ENCODE results near the gene ART1.
A peak's percentile ranks its signal among the peaks of the same experiment; 100 is the strongest.
"Not testable (repeated sequence)": the region's sequence is repeated elsewhere in the genome, so short reads cannot be mapped to it uniquely, and the experiment has no call there.

ART1 gene, protein sequence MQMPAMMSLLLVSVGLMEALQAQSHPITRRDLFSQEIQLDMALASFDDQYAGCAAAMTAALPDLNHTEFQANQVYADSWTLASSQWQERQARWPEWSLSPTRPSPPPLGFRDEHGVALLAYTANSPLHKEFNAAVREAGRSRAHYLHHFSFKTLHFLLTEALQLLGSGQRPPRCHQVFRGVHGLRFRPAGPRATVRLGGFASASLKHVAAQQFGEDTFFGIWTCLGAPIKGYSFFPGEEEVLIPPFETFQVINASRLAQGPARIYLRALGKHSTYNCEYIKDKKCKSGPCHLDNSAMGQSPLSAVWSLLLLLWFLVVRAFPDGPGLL

DNA sequence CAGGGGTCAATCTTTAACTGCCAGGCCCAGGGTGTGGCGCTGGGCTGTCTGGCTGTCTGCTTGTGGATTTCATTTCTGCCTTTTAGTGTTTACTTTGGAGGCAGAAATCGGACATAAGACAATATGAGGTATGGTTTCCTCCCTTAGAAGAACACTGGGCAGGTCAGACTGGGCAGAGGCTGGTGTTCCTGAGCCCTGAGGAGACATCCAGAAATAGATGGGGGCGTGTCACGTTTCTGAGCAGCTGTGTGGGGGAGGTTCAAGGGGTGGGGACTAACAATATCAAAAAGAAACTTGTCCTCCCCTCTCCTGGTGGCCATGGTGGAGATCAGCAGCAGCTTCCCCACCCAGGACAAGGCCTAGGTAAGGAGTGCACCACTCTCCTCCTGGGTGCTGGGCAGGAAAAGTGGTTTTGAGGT, at the start of gene ART1:
ART1 (plus strand) TSS at position 312 of the 419 bp plus-strand sequence. CDS start 14,086 bp downstream, outside the sequence.
- no peak for DNase-seq

DNA sequence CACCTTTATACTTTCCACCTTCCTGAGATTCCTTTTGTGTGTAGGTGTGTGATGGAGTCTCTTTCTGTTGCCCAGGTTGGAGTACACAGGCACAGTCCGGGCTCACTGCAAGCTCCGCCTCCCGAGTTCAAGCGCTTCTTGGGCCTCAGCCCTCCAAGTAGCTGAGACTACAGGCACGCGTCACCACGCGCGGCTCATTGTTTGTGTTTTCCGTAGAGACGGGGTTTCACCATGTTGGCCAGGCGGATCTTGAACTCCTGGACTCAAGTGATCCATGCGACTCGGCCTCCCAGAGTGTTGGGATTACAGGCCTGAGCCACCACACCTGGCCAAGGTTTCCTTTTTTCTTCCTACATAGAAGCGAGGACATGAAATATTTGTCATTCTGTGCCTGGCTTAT, 47.2 kb upstream of the ART1 start:
- DNase-seq = not testable (repeated sequence)

DNA sequence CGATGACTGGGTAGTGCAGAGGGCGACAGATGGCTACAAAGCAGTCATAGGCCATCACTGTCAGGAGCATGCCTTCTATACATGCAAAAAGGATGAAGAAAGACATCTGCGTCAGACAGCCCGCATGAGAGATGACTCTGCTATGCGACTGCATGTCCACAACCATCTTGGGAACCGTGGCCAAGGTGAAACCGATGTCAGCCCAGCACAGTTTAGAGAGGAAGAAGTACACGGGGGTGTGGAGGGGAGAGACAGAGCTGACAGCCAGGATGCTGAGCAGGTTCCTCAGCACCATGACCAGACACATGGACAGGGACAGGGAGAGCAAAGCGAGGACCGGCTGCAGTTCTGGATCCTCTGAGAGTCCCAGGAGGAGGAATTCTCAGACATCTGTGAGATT, 44.7 kb upstream of the ART1 start:
- not testable (repeated sequence) for DNase-seq

DNA sequence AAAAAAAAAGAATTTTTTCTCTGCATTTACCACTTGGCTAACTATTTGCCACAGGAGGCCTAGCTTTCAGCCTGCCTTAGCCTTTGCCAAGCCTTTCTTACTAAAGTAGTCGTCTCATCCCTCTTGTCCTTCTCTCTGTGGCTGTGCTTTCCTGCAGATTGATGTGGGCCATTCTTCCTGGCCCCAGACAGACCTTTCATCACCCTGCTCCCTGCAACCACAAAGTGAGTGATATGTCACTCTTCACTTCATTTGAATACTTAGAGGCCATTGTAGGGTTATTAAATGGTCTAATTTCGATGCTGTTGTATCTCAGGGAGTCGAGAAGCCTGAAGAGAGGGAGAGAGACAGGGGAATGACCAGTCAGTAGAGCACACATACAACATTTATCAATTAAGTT, 40.8 kb upstream of the ART1 start:
- no peak for DNase-seq

DNA sequence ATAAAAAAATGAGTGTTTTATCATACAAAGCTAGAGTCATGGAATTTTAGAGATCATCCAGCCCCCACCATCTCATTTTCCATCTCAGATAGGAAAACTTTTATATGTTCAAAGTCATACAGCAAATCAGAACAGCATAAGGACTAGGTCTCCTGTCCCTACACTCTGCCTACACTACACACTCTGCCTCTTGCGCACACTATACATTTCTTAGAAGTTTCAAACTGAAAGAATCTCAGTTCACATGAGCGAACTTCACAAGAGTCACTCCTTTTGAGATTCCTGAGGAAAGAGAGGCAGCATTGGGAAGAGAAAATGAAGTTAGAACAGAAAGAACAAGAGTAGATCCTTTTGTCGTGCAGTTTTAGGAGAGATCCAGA, 39.7 kb upstream of the ART1 start:
- DNase-seq = no peak

DNA sequence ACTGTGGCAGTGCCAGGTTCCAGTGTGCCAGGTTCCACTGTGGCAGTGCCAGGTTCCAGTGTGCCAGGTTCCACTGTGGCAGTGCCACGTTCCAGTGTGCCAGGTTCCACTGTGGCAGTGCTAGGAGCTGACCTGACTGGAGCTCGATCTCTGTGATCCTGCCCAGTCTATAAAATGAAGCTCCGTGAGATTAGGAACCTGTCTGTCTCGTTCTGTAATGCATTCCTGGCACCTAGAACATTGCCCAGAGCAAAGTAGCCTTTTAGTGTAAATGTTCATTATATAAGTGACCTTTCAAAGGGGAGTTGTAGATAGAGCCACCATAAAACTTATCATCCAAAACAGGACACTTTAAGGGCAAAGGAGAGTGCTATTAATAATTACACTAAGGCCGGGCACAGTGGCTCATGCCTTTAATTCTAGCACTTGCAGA, 39.1 kb upstream of the ART1 start:
- DNase-seq = no peak

DNA sequence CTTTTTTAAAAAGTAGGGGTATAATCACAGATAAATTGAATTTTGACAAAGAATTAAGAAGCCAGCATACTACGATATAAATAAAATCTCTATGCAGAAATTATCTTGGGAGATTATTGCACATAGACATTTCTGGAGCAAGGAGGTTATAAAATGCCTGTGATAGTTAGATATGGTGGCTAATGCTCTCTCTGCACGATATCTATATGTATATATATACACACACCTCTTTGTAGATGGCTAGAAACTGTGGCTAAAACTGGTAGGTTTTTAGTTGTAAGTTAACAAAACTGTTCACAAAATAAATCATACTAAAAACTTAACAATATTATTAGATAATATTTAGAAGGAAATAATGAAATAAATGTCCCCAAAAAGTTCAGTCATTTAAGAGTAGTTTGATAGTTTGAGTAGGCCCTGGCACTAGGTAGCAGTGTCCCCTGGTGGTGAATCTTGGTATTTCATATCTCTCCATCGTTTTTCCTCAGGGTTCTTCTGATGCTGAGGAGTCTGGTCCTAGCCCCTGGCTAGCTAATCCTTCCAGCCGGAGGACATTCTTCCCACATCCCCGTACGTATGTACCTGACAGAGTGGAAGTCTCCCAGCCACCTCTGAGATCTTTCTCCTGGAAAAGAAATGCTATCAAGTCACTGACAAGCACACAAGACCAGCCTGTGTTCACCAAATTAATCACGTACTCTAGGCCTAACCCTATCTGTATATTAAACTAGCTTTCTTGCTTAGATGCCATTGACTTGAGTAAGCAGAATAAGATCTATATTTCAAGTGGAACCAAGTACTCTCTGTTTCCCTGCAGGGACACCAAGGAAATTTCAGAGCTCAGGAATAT, 35.3 kb upstream of the ART1 start:
- peak; percentile 16 for DNase-seq

DNA sequence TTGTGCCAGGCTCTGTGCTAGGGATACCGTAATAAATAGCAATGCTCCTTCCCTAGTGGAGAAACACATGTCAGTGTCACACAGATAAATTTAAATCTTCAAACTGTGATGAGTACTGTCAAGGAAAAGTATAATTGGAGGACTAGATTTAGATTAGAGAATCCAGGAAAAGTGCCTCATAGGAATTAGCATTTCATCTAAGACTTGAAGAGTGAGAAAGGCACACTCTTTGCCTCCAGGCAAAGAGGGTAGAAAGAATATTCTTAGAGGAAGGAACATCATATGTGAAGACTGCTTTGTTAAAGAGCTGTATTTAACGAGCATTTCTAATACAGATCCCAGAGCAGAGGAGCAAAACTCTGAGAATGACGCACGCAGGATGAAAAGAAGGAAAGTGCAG, 34.1 kb upstream of the ART1 start:
- no peak for DNase-seq

DNA sequence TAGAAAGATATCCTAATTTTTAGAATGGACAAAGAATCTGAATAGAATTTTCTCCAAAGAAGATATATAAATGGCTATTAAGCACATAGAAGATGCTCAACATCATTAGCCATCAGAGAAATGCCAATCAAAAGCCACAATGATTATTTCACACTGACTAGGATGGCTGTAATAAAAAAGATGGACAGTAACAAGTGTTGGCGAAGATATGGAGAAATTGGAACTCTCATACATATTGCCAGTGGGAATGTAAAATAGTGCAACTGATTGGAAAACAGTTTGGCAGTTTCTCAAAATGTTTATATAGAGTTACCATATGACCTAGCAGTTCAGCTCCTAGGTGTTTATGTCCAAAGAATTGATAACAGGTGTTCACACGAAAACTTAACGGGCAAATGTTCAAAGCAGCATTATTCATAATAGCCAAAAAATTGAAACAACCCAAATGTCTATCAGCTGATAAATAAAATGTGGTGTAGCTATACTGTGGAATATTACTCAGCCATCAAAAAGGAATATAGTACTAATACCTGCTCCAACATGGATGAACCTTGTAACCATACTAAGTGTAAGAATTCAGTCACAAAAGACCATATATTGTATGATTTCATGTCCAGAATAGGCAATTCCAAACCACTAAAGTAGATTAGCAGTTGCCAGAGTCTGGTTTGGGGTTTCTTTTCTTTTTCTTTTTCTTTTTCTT, 32.8 kb upstream of the ART1 start:
- DNase-seq = no peak

DNA sequence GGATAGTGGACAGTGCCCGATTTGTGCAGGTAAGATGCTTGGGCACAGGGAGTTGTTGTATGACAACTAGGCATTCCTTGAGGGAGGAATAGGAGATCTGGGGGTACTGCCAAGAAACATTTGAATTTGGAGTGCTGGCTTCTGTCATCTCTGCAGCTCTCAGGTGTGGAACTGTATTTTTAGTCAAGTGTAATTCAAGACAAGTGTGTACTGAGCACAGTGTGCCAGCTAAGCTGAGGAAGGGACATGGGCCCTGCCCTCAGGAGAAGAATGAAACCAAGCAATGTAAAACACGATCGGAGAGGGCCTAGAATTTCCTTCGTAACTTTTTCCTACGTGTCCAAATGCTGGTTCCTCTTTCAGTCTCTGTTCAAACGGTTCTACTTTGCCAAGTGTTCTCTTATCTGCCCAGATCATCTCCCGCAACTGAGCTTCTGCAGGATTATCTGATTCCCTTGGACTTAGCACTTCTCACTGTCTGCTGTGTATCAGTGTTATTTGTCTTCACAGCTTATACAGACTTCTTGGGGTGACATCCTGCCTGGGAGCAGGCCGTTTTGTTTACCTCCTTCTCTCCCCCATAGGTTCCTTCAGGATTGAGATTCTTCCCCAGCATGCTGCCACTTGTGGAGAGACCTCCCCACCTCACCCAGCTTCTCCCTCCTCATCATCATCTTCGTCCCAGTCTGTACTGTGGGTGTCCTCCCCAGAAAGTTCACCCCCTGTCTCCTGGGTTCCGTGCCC, 30.8 kb upstream of the ART1 start:
- no peak for DNase-seq

DNA sequence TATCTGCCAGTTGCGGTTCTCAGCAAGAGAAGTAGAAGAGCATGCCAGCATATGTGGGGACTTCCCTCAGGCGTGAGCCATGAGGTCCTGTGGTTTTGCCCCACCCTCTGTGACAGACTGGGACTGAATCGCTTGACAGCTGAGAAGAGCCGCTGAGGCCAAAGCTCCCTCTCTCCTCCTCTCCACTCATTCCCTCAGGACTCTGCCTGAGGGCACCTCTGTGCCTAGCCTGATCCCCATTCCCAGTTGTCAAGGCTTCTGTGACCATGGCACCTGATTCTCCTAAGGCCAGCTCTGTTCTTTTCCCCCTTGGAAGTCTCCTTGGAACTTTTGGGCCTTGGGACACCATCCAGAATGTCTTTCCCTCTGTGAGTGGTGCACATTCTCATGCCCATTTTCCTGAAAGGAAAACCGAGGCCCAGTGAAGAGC, 30.2 kb upstream of the ART1 start:
- DNase-seq = no peak

DNA sequence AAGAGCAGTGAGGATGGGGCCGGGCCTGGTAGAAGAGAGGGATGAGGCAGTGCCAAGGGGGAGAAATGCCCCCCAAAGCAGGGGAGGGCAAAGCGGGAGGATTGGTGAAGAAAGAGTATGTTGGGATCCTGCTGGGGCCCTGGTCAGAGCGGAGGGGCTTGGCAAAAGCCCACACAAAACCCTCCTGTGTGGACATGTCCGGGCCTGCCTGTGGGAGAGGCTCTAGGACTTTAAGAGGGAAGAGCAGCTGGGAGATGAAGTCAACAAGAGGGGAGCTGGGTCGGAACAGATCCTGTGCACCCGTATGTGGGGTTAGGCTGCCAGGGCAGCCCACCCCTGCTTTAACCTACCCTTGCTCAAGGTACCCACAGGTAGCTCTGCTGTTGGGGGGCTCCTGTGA, 28.9 kb upstream of the ART1 start:
- DNase-seq = no peak

DNA sequence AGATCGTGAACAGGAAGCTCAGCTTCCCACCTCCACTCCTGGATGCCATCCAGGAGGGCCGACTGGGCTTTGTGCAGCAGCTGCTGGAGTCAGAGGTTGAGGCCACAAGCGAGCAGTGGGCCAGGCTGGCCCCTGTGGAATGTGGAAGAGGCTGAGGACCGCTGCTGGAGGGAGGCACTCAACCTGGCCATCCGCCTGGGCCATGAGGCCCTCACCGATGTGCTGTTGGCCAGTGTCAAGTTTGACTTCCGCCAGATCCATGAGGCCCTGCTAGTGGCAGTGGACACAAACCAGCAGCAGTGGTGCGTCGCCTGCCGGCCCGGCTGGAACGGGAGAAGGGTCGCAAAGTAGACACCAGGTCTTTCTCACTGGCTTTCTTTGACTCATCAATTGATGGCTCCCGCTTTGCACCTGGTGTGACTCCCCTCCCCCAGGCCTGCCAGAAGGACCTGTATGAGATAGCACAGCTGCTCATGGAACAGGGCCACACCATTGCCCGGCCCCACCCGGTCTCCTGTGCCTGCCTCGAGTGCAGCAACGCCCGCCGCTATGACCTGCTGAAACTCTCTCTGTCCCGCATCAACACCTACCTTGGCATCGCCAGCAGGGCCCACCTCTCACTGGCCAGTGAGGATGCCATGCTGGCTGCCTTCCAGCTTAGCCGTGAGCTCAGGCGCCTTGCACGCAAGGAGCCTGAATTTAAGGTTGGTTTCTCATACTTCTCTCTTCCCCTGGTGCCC, 28.0 kb upstream of the ART1 start:
- DNase-seq = no peak

DNA sequence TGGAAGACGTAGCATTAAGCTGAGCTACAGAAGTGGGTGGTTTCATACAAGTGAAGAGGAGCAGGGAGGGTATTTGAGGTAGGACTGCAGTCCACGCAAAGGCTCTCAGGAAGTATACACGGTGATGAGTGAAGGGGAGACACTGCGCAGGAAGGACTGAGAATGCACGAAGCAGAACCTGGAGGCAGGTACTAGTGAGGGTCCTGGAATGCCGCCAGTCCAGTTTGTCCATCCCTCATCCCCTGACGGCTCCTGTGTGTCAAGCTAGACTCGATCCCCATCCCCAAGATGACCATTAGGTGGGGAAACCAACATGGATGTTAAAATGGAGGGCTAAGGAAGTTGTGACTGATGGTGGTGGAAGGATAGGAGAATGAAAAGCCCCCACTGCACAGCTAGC, 26.9 kb upstream of the ART1 start:
- no peak for DNase-seq

DNA sequence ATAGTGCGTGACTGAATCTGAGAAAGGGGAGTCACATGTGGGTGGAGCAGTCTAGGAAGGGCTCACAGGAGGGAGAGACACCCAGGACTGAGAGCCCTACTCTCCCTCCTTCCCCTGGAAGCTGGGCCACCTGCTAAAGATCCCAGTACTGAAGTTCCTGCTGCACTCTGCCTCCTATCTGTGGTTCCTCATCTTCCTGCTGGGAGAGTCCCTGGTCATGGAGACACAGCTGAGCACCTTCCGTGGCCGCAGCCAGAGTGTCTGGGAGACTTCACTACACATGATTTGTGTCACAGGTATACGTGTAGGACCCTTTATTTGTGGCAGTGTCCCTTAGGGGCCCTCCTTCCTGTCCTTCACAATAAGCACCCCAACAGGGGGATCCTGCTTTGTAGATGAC, 22.4 kb upstream of the ART1 start:
- no peak for DNase-seq

DNA sequence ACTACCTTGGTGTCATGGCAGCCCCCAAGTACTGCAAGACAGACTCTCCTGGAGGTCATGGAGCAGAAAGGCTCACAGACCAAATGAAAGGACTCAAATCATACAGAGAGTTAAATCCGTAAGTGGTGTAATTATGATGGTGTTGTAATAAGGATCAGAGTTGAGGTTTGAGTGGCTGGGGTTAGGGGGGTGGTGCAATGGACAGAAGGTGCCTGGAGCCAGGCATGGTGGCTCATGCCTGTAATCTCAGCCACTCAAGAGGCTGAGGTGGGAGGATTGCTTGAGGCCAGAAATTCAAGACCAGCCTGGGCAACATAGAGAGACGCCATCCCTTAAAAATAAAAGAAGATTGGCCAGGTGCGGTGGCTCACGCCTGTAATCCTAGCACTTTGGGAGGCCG, 21.8 kb upstream of the ART1 start:
- no peak for DNase-seq

DNA sequence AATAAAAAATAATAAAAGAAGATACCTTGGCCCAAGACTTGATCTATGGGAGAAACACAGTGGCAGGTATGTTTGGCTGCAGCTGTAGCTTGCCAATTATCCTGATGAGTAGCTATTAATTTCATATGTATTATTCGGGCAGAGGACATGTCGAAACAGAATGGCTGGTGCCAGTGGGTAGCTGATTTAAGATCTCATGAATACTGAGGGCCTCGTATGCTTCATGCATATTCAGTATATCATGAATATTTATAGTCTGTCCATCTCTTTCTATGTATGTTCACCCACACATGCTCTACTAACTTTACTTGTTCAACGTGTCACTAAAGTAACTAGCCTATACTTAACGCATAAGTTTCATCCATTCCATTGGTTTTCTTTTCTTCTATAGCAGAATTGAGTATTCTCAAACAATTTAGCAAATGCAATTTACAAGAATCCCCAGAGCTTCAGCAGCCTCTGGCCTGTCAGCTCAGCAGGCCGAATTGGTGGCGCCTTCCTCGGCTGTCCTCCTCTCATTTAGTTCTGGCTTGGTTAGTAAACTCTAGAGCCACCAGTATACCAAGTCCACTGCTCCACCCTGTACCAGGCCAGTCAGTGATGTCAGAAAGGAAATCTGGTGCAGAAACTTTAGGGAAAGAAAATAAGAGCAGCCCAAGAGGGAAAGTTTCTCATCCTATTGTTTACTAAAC, 21.0 kb upstream of the ART1 start:
- DNase-seq = no peak

DNA sequence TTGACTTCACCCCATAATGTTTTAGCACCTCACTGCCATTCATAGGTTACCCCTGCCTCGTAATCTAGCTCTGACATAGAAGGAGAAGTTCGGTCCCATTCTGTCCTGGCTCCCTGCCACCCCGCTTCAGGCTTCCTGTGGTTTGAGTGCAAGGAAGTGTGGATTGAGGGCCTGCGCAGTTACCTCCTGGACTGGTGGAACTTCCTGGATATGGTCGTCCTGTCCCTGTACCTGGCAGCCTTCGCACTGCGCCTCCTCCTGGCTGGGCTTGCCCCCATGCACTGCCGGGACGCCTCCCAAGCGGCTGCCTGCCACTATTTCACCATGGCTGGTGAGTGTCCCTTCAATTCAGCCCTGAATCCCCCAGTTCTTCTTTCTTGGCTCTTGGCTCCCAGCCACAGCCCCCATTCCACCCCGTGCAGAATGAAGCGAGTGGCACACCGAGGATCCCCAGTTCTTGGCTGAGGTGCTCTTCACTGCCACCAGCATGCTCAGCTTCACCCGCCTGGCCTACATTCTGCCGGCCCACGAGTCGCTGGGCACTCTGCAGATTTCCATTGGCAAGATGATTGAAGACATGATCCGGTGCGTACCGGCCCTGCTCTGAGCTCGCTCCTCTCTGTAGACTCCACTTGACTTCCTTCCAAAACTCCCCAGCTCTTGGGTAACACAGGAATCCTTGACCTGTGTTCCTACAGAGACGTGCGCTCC, 18.5 kb upstream of the ART1 start:
- DNase-seq = no peak

DNA sequence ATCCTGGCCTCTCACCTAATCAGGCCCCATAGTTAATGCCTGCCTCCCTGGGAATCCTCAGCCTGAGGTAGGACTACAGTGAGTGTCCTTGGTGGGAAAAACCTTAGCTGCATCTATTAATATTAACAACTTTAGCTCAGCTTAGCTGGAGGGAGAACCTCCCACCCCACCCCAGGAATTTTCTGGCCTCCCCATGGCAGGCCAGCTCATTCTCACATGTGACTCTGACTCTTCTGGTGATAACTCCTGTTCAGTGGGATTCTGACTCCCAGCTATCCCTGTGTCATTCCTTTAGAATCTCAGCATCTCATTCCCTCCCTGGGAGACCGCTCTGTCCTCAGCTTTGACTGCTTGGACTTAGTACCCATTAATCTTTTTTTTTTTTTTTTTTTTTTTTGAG, 17.6 kb upstream of the ART1 start:
- no peak for DNase-seq

DNA sequence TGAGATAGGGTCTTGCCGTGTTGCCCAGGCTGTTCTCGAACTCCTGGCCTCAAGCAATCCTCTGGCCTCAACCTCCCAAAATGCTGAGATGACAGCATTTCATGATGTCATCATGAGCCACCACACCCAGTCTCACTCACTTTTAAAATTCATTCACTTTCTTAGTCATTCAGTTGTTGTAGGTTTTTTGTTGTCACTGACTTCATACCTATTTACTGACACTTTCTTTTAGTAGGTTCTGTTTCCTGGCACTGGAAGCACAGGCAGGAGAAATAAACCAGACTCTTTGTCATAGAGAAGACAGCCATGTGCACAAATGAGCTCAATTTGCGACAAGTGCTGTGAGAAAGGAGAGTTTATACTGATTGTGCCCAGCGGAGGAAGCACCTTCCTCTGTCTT, 13.6 kb upstream of the ART1 start:
- no peak for DNase-seq
